NCI-H226 (cell line): Measurements from ENCODE around the gene SORT1.
"Not testable (repeated sequence)": the region's sequence is repeated elsewhere in the genome, so short reads cannot be mapped to it uniquely, and the experiment has no call there.

Experiments used
- DNase-seq: peaks from one replicate; pipeline ENCODE4 v3.0.0-alpha.2; 2015

The SORT1 gene

DNA sequence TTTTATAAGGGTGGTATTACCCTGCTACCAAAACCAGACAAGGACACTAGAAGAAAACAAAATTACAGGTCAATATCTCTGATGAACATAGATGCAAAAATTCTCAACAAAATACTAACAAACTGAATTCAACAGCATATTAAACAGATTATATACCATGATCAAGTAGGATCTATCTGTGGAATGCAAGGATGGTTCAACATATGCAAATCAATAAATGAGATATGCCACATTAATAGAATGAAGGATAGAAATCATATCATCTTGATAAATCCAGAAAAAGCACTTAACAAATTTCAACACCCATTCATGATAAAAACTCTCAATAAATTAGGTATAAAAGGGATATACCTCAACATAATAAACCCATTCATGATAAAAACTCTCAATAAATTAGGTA, 66.6 kb downstream of the SORT1 start:
- DNase-seq = no peak

DNA sequence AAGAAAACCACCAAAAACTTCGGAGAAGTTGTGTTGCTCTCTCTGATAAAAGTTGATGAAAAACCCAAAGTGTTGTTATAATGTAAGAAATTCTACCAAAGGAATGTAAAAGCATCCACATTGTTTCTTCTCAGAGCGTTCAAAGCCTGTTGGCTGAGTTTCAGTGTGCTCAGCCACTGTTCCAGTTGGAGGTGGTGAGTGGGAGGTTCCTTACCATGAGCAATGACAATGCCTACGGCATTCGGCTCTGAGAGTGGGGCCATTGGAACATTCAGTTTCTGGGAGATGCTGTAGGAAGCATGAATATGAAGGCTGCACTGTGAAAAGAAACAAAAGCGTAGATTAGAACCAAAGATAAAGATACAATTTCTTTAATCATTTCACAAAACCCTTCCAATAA, 70.4 kb downstream of the SORT1 start:
- DNase-seq = no peak

DNA sequence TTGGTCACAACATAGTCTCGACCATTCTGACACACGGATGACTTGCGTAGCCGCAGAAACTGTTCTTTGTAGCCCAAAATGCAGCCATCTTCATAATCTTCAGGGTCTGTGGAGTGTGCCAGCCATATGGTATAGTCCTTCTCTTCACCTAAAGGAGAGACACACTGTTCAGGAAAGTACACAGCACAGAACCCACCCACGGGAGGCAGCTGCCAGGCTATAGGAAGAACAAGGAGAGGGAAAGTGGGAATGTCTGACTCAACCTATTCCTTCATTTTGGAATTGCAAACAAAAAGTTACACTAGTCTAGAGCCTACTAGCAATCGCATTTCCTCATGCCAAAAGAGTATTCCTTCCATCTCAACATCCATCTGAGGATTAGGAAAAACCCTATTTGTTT, 74.7 kb downstream of the SORT1 start:
- no peak for DNase-seq

DNA sequence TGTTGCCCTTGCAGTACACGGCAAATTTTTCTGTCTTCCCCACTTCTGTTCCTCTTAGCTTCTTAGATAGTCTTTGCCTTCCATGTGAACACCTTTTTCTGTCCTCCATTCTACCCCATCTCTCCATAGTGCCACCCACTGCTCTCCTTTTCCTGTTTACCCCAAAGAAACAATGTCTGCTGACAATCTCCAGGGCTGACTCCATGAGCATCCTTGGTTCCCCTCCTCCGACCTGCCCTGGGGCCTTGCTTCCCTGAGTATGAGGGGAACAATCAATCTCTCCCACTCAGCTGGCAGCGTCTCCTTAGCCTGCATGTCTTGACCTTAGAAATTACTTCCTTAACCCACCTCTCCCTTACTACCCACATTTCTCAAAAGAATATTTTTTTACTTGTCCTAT, 78.6 kb downstream of the SORT1 start:
- DNase-seq = no peak

DNA sequence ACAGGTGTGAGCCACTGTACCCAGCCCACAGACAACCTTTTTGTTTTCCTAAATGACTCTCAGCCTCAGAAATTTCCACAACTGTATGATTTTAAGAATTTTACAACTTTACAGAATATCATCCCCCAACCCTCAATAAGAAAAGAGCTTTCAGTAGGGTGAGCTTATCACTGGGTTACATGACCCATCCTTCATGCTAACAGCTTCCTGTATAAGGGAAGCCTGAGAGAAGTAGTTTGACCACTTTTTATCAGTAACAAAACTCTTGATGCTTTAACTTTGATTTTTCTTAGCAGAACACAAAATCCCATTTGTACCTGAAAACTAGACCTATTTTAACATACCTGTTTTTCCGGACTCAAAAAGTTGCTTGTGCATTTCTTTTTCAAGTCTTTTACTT, 81.2 kb downstream of the SORT1 start:
- no peak for DNase-seq

DNA sequence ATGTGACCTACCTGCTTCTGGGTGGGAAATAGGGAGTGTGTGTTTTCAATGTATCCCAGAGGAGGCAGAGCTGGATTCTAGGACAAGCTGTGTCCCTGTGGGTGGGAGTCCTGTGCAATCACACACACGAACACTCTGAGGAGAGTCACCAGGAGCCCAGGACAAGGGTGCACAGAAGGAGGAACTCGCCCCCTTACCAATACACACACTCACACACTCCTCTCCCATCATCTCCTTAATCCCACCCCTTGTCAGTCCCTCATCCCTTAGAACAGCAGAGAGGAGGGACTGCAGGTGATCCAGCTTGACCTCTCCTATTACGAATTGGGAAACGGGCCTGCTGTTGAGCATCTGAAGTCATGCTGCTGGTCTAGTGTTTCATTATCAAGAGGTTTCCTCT, 82.4 kb downstream of the SORT1 start:
- no peak for DNase-seq

DNA sequence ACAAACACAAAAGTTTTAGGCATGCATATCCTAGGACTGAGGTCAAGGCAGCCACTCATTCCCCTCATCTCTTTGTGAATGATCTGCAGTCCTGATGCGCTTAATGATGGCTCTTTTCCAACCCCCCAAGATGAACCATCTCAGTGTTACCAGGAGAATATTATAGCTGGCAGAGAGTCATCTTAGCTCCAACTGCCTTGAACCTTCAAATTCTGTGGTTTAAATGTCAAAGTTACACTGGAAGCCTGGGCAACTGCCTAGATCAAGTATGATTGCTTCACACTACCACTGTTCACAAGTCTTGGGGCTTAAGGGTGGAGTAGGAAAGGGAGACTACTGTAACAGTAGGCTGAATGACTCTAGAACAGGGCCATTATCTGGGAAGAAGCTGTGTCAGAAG, 82.9 kb downstream of the SORT1 start:
- no peak for DNase-seq

DNA sequence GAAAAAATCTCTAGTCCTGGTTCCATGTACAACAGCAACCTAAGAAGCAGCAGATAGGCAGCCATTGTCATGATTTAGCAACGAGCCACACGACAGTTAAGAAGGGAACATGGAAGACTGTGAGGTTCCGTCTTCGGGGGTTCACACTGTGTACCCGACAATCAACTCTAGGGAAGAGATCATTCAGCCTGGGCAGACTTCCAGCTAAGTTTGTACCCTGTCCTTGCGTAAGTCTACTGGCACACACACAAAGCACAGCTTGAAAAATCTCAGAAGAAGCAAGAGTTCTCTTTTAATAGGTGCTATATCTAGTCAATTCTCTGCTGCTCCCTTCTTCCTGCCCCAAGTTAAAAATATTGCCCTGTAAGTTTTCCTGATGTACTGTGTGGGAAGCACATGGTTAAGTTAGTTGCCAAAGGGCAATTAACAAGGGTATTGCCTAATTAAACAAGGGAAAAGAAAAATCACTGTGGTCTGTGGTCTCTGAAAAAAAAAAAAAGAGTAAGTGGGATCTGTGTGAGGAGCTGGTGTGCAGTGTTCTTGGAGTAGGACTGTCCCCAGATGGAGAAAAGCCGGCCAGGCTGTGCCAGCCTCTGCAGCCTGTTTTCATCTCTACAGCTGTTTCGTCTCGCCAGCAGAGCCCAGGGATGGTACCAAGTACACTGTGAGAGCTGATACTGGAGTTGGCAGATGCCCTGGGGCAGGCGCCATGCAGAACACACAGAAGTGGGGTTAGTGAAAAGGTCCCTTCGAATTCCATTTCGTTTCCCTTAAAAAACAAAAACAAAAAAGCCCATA, 84.5 kb downstream of the SORT1 start:
- DNase-seq = no peak

DNA sequence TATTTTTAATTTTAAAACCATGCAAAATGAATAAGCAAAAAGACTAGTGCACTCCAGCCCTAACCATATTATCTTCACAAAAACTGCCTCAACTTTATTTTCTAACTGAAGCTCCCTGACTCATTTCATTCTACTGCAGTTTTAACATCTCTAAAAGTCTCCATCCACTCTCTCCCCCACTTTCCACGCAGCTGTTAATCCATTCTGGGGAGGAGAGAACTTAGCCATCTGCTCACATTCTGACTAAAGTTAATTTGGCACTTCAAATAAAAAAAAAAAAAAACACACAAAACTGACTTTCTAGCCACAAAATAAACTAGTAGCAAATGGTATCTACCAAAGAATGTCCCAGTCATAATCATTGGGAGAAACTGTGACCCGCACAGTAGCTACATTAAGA, 85.5 kb downstream of the SORT1 start:
- no peak for DNase-seq

DNA sequence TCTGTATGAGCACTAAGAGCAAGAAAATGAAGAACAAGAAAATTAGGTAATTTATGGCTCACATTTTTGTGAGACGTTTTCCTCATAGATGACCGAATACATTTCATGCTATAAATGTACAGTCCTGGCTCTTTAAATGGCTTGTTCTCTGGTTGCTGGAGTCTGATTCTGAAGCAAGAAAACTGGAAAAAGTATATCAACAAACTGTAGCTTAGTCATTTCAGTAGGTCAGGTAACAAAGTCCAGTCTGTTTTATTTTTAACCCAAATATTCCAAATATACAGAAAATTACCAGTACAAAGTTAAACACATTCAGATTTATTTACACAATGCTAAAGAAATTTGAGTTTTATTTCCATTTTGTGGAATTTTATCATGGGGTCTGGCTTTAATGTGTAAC, 88.4 kb downstream of the SORT1 start:
- no peak for DNase-seq

DNA sequence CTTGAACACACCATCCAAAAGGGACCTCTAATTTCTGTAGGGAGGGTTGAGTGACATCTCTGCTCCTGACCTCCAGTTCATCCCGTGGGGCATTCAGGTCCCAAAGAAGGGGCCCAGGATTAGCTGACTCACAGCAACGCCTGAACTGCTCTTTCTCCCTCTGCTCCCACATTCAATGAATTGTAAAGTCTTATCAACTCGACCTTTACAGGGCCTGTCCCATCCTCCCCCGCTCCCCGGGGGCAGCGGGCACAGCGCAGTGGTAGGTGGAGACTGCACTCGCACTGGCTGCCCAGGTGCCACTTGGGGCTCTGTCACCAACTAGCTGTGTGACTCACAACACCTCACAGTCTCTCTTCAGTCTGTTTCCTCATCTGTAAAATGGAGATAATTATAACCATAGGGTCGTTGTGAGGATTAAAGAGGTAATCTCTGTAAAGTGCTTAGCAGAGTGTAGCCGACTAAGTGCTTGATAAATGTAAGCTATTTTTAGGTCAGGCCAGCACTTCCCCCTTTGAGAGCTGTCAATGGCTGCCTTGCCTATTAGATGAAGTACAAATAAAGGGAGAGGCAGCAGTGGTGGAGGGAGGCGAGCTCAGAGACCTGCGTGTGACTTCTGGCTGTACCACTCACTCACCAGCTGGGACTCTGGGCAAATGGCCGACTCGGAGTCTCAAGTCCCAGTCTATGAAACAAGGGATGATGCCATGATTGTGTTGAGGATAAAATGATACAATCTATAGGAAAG, 90.3 kb downstream of the SORT1 start:
- DNase-seq = no peak

DNA sequence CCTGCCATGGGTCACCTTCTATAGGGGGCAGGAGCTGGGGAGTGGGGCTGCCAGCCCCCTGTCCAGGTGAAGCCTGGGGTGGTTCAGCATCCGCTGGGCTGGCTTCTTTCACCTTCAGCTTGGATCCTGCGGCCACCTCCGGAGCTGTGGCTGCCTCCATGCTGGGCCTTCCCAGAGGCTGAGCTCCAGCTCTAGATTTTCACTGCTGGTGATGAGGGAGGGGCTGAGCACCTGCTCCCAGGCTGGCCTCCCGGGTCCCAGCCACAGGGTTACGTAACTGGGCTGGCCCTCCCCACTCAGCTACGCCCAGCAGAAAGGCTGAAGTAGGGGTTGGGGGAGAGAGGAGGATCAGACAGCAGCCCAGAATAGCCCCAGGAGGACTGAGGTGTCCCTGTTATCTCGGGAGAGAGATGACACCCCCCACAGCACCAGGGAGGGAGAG, 90.9 kb downstream of the SORT1 start, which contains the start of gene MYBPHL:
Gene MYBPHL, minus strand, starts transcription at position 180 of the 442 bp plus-strand sequence. Its CDS starts 20 bp downstream, at position 160.
- no peak for DNase-seq

DNA sequence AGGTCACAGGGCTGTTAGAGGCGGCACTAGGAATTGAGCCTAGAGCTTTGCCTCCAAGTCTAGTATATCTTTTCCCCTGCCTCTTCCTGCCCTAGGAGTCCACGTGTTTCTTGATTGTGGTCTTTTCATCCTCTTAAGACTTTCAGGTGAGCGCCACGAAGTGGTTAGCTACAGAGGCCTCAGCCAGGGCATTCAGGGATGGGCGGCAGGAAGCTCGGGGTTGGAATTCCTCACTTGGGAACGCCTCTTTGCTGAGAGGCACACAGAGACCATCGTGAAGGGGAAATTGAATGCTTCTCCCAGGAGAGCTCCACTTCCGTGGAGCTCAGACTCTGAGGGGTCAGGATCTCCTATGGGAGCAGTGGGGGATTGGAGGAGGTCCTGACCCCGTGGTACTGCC, 91.7 kb downstream of the SORT1 start:
- not testable (repeated sequence) for DNase-seq

DNA sequence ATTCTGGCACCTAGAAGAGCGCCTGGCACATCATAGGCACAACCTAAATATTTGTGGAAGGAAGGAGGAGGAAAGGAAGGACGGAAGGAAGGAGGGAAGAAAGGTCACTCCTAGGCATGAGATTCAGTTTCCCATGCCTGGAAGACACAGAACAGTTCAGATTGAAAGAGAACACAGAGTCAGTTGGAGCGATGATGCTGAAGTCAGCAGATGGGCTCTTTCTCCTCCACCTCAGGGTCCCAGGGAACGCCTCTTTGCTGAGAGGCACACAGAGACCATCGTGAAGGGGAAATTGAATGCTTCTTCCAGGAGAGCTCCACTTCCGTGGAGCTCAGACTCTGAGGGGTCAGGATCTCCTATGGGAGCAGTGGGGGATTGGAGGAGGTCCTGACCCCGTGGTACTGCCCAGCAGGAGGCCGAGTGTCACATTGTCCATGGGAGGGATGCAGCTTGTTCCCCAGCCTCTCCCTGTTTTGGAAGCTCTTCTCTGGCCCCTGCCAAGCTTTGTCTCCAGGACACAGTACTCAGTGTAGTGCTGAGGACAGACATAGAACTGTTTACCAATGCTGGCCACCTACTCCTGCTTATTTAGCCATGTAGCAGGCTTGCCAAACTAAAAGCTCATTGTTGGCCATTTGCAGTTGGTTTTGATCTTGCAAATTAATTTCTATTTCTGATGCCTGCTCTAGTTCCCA, 93.3 kb downstream of the SORT1 start:
- no peak for DNase-seq

DNA sequence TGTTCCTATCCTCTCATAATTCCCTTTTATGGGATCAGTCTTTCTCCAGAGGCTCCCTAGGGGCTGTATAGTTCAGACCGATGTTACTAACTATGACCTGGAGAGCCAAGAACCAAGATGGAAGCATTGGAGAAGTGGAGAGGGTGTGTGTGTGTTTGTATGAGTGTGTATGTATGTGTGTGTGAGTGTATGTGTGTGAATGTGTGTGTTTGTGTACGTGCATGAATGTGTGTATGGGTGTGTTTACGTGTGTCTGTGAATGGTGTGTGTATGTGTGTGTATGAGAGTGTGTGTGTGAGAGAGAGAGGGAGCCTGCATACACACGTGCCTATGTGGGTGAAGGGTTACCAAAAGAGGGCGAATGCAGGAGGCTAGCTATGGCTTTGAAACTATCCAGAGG, 95.8 kb downstream of the SORT1 start:
- DNase-seq = no peak

DNA sequence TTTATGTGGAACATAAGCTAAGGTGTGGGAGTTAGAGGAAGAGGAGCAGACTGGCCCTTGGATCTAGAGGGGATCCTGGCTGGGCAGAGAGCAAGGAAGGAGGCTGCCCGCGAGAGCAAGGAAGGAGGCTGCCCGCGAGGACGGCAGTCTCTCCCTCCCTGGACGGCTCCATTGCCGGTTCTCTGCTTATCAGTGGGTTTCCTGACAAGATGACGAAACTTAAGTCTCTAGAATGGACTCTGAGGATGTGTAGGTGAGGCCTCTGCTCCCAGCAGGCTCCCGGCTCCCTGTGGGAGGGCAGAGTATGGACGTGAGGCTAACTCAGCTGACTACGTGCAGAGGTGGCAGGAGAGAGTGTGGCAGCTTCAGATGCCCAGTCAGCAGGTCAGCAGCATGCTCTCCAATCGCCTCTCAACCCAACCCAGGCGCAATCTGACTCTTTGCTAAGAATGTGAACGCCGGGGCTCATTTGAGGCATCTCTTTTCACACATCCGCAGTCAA, 97.0 kb downstream of the SORT1 start:
- peak; percentile 29 for DNase-seq

DNA sequence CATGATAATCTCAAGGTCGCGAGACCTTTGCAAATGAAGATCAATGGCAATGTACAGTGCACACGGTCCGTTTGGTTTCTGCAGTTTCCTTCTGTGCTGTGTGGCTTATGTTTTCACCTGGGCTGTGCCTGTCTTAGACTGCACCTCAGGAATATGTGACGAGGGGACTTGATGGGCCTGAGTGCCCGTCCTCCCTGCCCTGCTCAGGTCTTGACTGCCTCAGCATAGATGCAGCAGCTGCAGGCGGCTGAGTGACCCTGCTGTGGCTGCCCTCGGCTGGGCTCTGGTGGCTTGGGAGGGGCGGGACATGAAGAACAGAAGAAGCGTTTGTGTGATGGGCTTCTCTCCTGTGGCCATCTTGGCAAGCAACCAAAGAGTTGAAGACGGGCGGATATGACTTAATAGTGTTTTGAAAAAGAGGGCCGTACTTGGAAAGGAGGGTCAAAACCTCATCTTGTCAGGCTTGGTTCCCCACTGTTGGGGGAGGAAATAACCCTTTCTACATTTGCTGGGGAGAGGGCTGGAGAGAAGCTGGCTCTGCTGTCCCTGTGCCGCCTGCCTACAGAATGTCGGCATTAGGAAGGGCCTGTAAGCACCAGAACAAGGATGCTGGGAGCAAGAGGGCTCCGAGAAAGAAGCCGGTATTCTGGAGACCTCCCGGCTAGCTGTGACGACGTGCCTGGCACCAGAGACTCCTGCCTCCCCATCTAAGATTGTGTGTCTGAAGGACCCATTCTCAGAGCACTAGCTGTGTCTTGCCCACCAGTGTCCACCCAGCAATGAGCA, 98.0 kb downstream of the SORT1 start:
- DNase-seq = peak; percentile 19

DNA sequence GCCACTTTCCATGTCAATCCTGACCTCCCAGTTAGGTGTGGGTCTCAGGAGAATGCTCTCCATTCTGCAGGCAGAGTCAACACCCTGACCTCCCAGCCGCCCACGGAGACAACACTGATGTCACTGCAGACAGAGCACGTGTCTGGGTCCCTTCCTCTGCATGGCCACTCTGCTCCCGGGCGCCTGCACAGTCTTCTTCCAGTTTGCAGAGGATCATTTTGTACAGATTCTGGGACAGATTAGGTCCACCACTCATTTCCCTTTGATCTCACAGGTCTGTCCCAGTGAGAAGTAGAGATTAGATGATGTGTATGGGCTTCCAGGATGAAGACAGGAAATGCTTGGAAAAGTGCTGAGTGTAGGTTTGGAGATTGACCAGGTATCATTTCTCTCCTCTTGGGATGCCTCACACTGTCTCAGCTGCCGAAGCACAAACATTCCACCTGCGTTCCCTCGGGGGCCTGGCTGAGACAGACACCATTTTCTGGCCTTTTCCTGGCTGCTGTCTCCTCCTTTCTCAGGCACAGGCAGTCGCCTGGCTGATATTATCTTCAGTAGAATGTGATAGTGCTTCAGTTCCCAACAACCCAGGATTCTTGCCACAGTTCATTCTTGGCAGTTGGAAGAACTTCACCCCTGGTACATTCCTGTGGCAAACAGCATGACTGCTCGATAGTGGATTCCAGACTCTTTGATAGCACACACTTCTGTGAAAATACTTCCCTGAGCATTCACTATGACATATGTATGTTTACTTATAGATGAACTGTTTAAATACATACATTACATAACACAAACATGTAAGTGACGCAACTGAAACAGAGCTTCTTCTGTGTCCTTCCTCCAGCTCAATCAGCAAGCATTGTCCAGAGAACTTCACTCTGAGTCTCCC, 98.8 kb downstream of the SORT1 start:
- peak; percentile 89 for DNase-seq

DNA sequence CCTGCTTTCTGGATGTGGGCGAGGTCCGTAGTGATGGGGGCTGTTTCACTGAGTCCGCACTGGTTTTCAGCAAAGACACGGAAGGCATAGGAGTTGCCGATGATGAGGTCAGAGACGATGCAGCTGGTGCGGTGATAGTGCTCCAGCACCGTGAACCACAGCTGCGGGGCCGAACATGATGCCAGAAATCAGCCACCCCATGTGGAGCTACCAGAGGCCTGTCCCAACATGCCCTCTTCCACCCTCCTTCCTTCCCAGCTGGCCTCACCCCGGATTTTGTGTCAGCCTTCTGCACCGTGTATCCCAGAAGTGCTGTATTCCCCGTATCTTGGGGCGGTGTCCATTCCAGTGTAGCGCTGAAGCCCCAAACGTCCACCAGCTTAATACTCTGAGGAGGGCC, 100.9 kb downstream of the SORT1 start:
- DNase-seq = no peak

DNA sequence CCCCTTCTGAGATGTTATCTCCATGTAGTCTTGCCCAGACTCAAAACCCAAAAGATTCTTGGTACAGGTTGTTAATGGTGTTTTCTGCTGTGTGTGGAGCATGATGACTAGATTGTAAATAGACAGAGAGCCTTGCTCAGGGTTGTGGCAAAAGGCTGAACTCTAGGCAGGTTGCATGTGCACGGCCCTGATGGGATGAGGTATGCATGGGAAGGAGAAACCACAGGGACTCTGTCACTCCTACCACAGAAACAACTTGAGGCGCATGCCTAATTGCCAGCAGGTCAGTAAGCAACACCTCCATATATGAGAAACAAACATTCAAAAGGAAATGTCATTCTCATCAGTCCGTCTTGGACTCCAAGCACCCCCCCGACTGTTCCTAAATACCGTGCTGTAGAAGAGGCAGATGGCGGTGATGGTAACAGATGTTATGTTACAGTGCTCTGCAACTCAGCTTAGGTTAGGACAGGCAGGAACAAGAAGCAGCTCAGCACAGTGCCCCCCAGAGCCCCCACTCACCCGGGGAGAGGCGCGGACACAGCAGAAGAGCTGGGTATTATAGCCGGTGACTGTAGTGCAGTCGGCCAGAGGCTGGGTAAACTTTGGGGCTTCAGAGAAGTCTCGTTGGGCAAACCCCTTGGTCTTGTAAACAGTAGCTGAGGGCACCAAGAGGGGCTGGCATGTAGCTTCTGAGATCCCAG, 101.9 kb downstream of the SORT1 start:
- no peak for DNase-seq

DNA sequence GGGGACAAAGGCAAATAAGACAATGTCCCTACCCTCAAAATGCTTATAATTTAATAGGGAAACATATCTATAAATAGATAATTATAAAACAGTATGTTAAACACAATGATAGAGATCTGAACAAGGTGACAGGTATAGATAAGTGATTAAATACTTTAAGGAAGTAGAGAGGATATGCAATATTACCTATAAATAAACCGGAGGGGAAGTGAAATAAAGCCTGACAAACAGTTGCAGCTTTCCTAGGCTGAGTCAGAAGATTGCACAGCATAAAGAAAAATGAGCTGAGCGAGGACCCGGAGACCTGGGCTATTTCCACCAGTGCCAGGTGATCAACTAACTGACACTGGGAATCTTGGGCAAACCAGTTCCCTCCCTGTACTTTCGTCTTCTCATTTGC, 103.2 kb downstream of the SORT1 start:
- no peak for DNase-seq
